K562 (cell line): ENCODE measurements around the gene NXF1. TPM values are rescaled to one million over a fixed set of nuclear protein-coding genes. Genes with fewer than 3 reads are reported as not detected.
"Not testable (repeated sequence)": the region's sequence is repeated elsewhere in the genome, so short reads cannot be mapped to it uniquely, and the experiment has no call there.

Experiments used
- ATAC-seq: fragments of 200-7000 bp; cut with Tn5 transposase; 3 replicates; pipeline ENCODE4 v1.9.1; 2020; ENCODE audit warnings: moderate library complexity
- BruUV-seq: library from RNA; stranded (reverse); fragments of 400-500 nt; replicated peaks from 2 replicates; lab custom pipeline; 2021; lab: Mats Ljungman, UMichigan
- CTCF ChIA-PET: fragments of 300-600 bp; formaldehyde crosslinking; extraction: SDS; loops from one replicate; lab custom pipeline; 2021; ENCODE audit warnings: low intra/inter-chr PET ratio; lab: Yijun Ruan, JAX
- POLR2A ChIA-PET: fragments of 300-600, 350-650 bp; sonication (Branson Sonifier 250); formaldehyde crosslinking; extraction: SDS; loops from one replicate; lab custom pipeline; 2021; ENCODE audit warnings: antibody characterized with exemption, inconsistent platforms; lab: Yijun Ruan, JAX
- DNase-seq, 4 experiments: peaks; one replicate each; pipeline versions ENCODE4 v3.0.0 to v3.0.0-alpha.2; 2011 to 2018; ENCODE audit warnings: low spot score in 3 of 4, mixed read lengths in 3 of 4; ENCODE audit errors: extremely low read depth in 1 of 4
- FAIRE-seq: peaks from 2 replicates; lab custom pipeline; 2011; peaks lifted over from hg19 to GRCh38; lab: Jason Lieb, UNC
- H2AFZ ChIP-seq: 2 replicates; pipeline ENCODE4 v1.6.0; 2011; ENCODE audit warnings: low read depth, low read length, control low read depth, inconsistent platforms
- H3K27ac ChIP-seq: fragments of 200-600 bp; 3 replicates; pipeline ENCODE4 v1.8.0; 2011; ENCODE audit warnings: low read depth, mild to moderate bottlenecking, control low read depth, inconsistent platforms, low read length, moderate library complexity, mixed read lengths; ENCODE audit errors: extremely low read depth
- H3K27me3 ChIP-seq, 2 experiments: fragments of 300-600 bp in 1 of 2; 2 replicates in 1 of 2; 3 replicates in 1 of 2; pipeline versions ENCODE4 v1.6.0 to v1.8.0; 2011; ENCODE audit warnings: inconsistent platforms in 2 of 2, low read length in 2 of 2, mild to moderate bottlenecking in 1 of 2, mixed read lengths in 1 of 2, moderate library complexity in 1 of 2; ENCODE audit not compliant: control insufficient read depth in 2 of 2, insufficient read depth in 2 of 2
- H3K36me3 ChIP-seq: fragments of 300-600 bp; 3 replicates; pipeline ENCODE4 v1.8.0; 2011; ENCODE audit warnings: mild to moderate bottlenecking, low read length, inconsistent platforms; ENCODE audit not compliant: control insufficient read depth, insufficient read depth
- H3K4me1 ChIP-seq, 2 experiments: fragments of 200-600 bp in 1 of 2; replicated peaks in 1 of 2; 2 replicates in 1 of 2; 3 replicates in 1 of 2; pipeline versions ENCODE4 v1.5.1 to v1.8.0; 2011; ENCODE audit warnings: inconsistent platforms in 2 of 2, low read length in 2 of 2, mild to moderate bottlenecking in 1 of 2, mixed read lengths in 1 of 2, moderate library complexity in 1 of 2; ENCODE audit not compliant: control insufficient read depth in 2 of 2, insufficient read depth in 2 of 2
- H3K4me2 ChIP-seq: 2 replicates; pipeline ENCODE4 v1.6.1; 2011; ENCODE audit warnings: low read length, control low read depth, inconsistent platforms, mixed read lengths; ENCODE audit not compliant: insufficient read depth
- H3K4me3 ChIP-seq: fragments of 200-600 bp; sonication (generic), shearing (Covaris generic); 2 replicates; pipeline ENCODE4 v1.5.1; 2016; ENCODE audit warnings: control low read depth, inconsistent platforms
- H3K79me2 ChIP-seq: fragments of 200-600 bp; 3 replicates; pipeline ENCODE4 v1.8.0; 2011; ENCODE audit warnings: low read length, inconsistent platforms; ENCODE audit not compliant: control insufficient read depth, insufficient read depth
- H3K9ac ChIP-seq, 2 experiments: 2 replicates each; pipeline versions ENCODE4 v1.6.0 to v1.6.1; 2011; ENCODE audit warnings: low read depth in 2 of 2, low read length in 2 of 2, control low read depth in 1 of 2, inconsistent platforms in 1 of 2, mild to moderate bottlenecking in 1 of 2, mixed read lengths in 1 of 2; ENCODE audit not compliant: insufficient read depth in 1 of 2
- H3K9me1 ChIP-seq: one replicate; pipeline ENCODE4 v1.6.0; 2011; ENCODE audit warnings: inconsistent platforms, mild to moderate bottlenecking, low read length, moderate library complexity; ENCODE audit not compliant: control insufficient read depth, insufficient read depth
- H3K9me3 ChIP-seq: replicated peaks from 2 replicates; pipeline ENCODE4 v1.5.1; 2011; ENCODE audit warnings: low read depth, low read length, inconsistent platforms; ENCODE audit not compliant: control insufficient read depth, insufficient read depth
- H4K20me1 ChIP-seq: replicated peaks from 2 replicates; pipeline ENCODE4 v1.6.1; 2011; ENCODE audit warnings: low read length, inconsistent platforms, mixed read lengths; ENCODE audit not compliant: control insufficient read depth, insufficient read depth
- CEBPG ChIP-seq, 3 experiments: fragments of 200-800 bp in 1 of 3; sonication (Bioruptor generic) in 1 of 3; sonication (generic) in 1 of 3; formaldehyde crosslinking in 1 of 3; IDR thresholded peaks in 2 of 3; conservative IDR thresholded peaks in 1 of 3; 2 replicates each; pipeline versions ENCODE4 v1.6.1 to v1.8.0; 2016 to 2022; ENCODE audit warnings: missing compliant biosample characterization in 2 of 3, missing genetic modification characterization in 2 of 3, mild to moderate bottlenecking in 1 of 3, missing genetic modification reagents in 1 of 3
- MBD2 ChIP-seq: sonication (generic); IDR thresholded peaks from 2 replicates; pipeline ENCODE4 v1.6.1; 2016; ENCODE audit warnings: low read depth, borderline replicate concordance
- WGBS: fragments of 100-300 bp; shearing (Covaris generic); methylation state at CpG from one replicate; pipeline ENCODE4 v1.1.6; 2016; ENCODE audit warnings: low coverage, mixed read lengths; ENCODE audit not compliant: insufficient coverage; ENCODE audit errors: missing lambda C conversion rate; 5-methylcytosine and 5-hydroxymethylcytosine counted together
- in situ Hi-C: fragments of 300-500 bp; cut with MboI; formaldehyde crosslinking; loops from 4 replicates; pipeline ENCODE4 v1.15.0; 2018; ENCODE audit warnings: inconsistent platforms, mixed read lengths
- intact Hi-C: fragments of 100-400 bp; cut with micrococcal nuclease; formaldehyde crosslinking; loops from 2 replicates; pipeline ENCODE4 v1.14.2; 2022
- polyA plus RNA-seq, 8 experiments: library from polyadenylated mRNA; depleted of rRNA in 4 of 8; stranded (reverse) in 5 of 8; unstranded in 3 of 8; fragments of >200 nt; fragmentation: Nextera tagmentation in 2 of 8; fragmentation: Illumina TruSeq in 1 of 8; extraction: Ambion mirVana in 2 of 8; extraction: Trizol in 1 of 8; gene quantifications; 2 replicates each; pipeline versions ENCODE4 v1.2.1 to v1.2.3, GENCODE V29; 2011 to 2014; ENCODE audit warnings: inconsistent platforms in 1 of 8, missing spikeins in 1 of 8
- total RNA-seq, 7 experiments: library from RNA; depleted of rRNA in 6 of 7; stranded (reverse); fragments of >200 nt in 6 of 7; fragmentation: Illumina TruSeq in 2 of 7; extraction: Trizol in 2 of 7; gene quantifications; 2 replicates each; pipeline versions ENCODE4 v1.2.1 to v1.2.3, GENCODE V29; 2011 to 2021; ENCODE audit warnings: low replicate concordance in 1 of 7
- TF ChIP-seq, protein P1 (sequence below), 2 experiments: fragments of 450-650 bp in 1 of 2; sonication (generic) in 1 of 2; formaldehyde crosslinking in 1 of 2; IDR thresholded peaks in 1 of 2; conservative IDR thresholded peaks in 1 of 2; 2 replicates each; pipeline versions ENCODE4 v1.6.1 to v1.8.1; 2016 to 2023; ENCODE audit warnings: mild to moderate bottlenecking in 2 of 2, moderate library complexity in 2 of 2, inconsistent platforms in 1 of 2, missing genetic modification reagents in 1 of 2

Gene NXF1
- total and polyA plus RNA-seq, 9 of the 15 experiments (the other 6 are each of a cell fraction or from before 2014, with no cell fraction given) = 18.1 to 98.3 (median 35.8) TPM

DNA sequence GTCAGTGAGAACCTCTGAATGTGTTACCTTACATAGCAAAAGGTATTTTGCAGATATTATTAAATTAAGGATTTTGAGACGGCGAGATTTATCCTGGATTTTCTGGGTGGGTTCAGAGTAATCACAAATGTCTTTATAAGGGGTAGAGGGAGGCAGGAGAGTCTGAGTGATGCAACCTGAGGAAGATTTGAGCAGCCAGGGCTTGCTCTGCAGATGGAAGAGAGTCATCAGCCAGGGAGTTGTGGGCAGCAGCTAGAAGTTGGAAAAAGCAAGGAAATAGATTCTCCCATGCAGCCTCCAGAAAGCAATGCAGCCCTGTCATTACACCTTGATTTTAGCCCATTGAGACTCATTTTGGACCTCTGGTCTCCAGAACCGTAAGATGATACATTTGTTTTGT, 38.2 kb upstream of the NXF1 start:
- WGBS = 83% methylated on average over 3 of the region's 3 CpGs
- ATAC-seq (no peak), FAIRE-seq (no peak), DNase-seq (no peak)
- Histone ChIP-seq H3K36me3 (no peaks in the 10 kb centered on the region), H2AFZ (peak overlapping the region; percentile 1; the same call in 1 of the 2 replicates), H3K4me2 (no peak overlapping the region), H3K79me2 (peaks cover 14% of the 10 kb centered on the region), H3K4me3 (no peak overlapping the region), H3K9ac (0 out of 4 replicates have a peak overlapping the region, but pooled peaks of 1 of the 2 experiments have one; percentile 40), H3K27ac (no peak overlapping the region), H4K20me1 (no peaks in the 10 kb centered on the region), H3K9me1 (no peaks in the 10 kb centered on the region), H3K9me3 (no peaks in the 10 kb centered on the region; the same call in 1 of the 2 replicates), H3K4me1 (peaks cover 5 to 19% of the 10 kb centered on the region in 2 experiments; a peak in 3 of 5 replicates), H3K27me3 (no peaks in the 10 kb centered on the region)
- intact Hi-C loops (loop anchor here (5.0 to 10.0 kb wide), 3 partner anchors 119 to 446 kb away; partner anchors contain the start of genes C11orf98, CSKMT, HNRNPUL2 and TTC9C), in situ Hi-C loops (no loop called here)
- CTCF ChIA-PET = no interaction called here
- BruUV-seq = no TSS peak
- TF ChIP-seq, protein P1, sequence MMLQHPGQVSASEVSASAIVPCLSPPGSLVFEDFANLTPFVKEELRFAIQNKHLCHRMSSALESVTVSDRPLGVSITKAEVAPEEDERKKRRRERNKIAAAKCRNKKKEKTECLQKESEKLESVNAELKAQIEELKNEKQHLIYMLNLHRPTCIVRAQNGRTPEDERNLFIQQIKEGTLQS (IDR thresholded peaks at IDR 0.05) = peak; percentile 48; the same call in 1 of the 2 replicates
- TF ChIP-seq, protein P1 (CRISPR knock-in tag; conservative IDR thresholded peaks at IDR 0.05) = no peak
- TF ChIP-seq CEBPG (CRISPR knock-in tag; IDR thresholded peaks at IDR 0.05) = peak; percentile 41; the same call in 1 of the 2 replicates
- 0 out of 4 replicates have a peak, but pooled peaks of 1 of the 2 experiments have one; percentile 24 for TF ChIP-seq CEBPG (tag; conservative IDR thresholded peaks at IDR 0.05 in 1 of 2, IDR thresholded peaks at IDR 0.05 in 1 of 2)
- no peak for TF ChIP-seq MBD2
- POLR2A ChIA-PET = interaction anchor here (0.6 to 6.3 kb wide), 3 partner anchors 11 to 56 kb away, joined by 3 to 100 read pairs (median 4); partner anchors contain the start of gene TMEM179B

DNA sequence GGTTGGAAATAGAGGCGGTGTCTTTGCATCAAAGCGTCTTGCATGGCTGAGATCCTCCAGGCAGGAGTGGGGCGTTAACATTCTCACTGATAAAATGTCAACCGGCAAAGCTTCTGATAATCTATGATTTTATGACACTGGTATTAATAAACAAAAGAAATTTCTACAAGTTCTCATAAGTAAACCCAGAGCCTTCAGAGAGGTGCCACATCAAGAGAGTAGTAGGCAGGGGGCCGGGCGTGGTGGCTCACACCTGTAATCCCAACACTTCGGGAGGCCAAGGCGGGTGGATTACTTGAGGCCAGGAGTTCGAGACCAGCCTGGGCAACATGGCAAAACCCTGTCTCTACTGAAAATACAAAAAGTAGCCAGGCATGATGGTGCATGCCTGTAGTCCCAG, 37.7 kb upstream of the NXF1 start:
- CTCF ChIA-PET, DNase-seq, H3K4me2 ChIP-seq, H3K9ac ChIP-seq, H3K9me3 ChIP-seq, ATAC-seq, in situ Hi-C loops, H3K9me1 ChIP-seq, H3K36me3 ChIP-seq, BruUV-seq, H3K4me3 ChIP-seq, H3K27me3 ChIP-seq, H3K27ac ChIP-seq, H4K20me1 ChIP-seq, FAIRE-seq: not testable (repeated sequence)
- Histone ChIP-seq H3K79me2 (peaks cover 19% of the 10 kb centered on the region), H3K4me1 (peaks cover 5 to 19% of the 10 kb centered on the region in 2 experiments; a peak in 3 of 5 replicates), H2AFZ (peak overlapping the region; percentile 92)
- 69% methylated on average over 9 of the region's 9 CpGs for WGBS
- intact Hi-C loops = loop anchor here (5.0 to 10.0 kb wide), 3 partner anchors 118 to 446 kb away; partner anchors contain the start of genes C11orf98, CSKMT, HNRNPUL2 and TTC9C
- POLR2A ChIA-PET = interaction anchor here (0.6 to 6.3 kb wide), 4 partner anchors 11 to 54 kb away, joined by 3 to 100 read pairs (median 19); partner anchors contain the start of gene NXF1
